ENCODE results near the gene DNAH3. TPM values are rescaled to one million over a fixed set of nuclear protein-coding genes. Genes with fewer than 3 reads are reported as not detected.

Gene DNAH3
- total and polyA plus RNA-seq, 2 experiments from 2014 or later, result 0.70 to 1.3 TPM

GRCh38 chr16:20957153-20957552, 193.5 kb downstream of the DNAH3 start:
- DNase-seq (ENCODE audit: low spot score) (no peak), ATAC-seq (no peak)
- Histone ChIP-seq H3K4me1 (ENCODE audit: insufficient read depth) (no peaks in the 10 kb centered on the region; the same call in 1 of the 2 replicates), H3F3A (replicated peaks; ENCODE audit: low read depth) (no peaks in the 10 kb centered on the region), H3K9me2 (ENCODE audit: insufficient read depth) (no peaks in the 10 kb centered on the region), H3K36me3 (ENCODE audit: insufficient read depth) (no peaks in the 10 kb centered on the region), H4K20me1 (replicated peaks; ENCODE audit: insufficient read depth) (no peaks in the 10 kb centered on the region), H3K27me3 (ENCODE audit: insufficient read depth) (no peaks in the 10 kb centered on the region), H2AFZ (peak overlapping the region; percentile 47; the same call in 1 of the 2 replicates), H3K4me2 (no peak overlapping the region), H3K79me2 (replicated peaks; ENCODE audit: insufficient read depth) (no peaks in the 10 kb centered on the region), H3K4me3 (no peak overlapping the region), H3K27ac (ENCODE audit: low read depth) (no peak overlapping the region)
- Mint-ChIP-seq H3K36me3 (ENCODE audit: low read depth) (no peaks in the 10 kb centered on the region), H3K9me3 (no peaks in the 10 kb centered on the region; the same call in 2 of the 3 replicates), H3K27me3 (ENCODE audit: insufficient read depth, low read depth, poor library complexity) (peaks cover 2% of the 10 kb centered on the region), H3K4me3 (no peak overlapping the region), H3K4me1 (peaks cover 3% of the 10 kb centered on the region; the same call in 2 of the 3 replicates), H3K27ac (no peak overlapping the region)
- TF ChIP-seq CREB1 (CRISPR knock-in tag; IDR thresholded peaks at IDR 0.05; ENCODE audit: low read depth) (no peak), EZH2phosphoT487 (IDR thresholded peaks at IDR 0.05; ENCODE audit: unreplicated experiment) (no peak), STAT1 (IDR thresholded peaks at IDR 0.05; ENCODE audit: unreplicated experiment) (no peak)

DNA sequence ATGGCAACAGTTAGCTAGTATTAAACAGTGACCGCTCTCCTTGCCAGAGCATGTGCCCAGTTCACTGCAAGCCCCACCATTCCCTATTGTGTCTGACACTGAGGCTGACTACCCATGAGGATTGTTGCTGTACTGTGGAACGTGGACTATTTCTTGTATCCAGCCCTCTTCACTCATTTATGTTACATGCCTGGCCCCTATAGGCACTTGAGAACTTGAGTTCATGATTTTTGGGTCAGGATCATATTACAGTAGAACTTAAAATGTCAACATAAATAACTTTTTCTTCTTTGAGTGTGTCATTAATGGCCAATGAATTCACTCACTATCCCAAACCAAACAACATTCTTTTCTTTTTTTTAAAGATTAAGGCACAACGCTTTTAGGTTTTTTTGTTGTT, 194.3 kb downstream of the DNAH3 start:
- ATAC-seq (no peak), DNase-seq (ENCODE audit: low spot score) (no peak)
- H3K27me3 ChIP-seq (ENCODE audit: insufficient read depth), result no peaks in the 10 kb centered on the region
- no peaks in the 10 kb centered on the region for H3K79me2 ChIP-seq (replicated peaks; ENCODE audit: insufficient read depth)
- H3K9me2 ChIP-seq (ENCODE audit: insufficient read depth), result no peaks in the 10 kb centered on the region
- no peak overlapping the region for H3K27ac Mint-ChIP-seq
- H3K9me3 Mint-ChIP-seq, result no peaks in the 10 kb centered on the region; the same call in 2 of the 3 replicates
- H3K4me3 Mint-ChIP-seq, result no peak overlapping the region
- H3K4me1 Mint-ChIP-seq, result peaks cover 6% of the 10 kb centered on the region; the same call in 2 of the 3 replicates
- H3K36me3 Mint-ChIP-seq (ENCODE audit: low read depth), result no peaks in the 10 kb centered on the region
- H3K27me3 Mint-ChIP-seq (ENCODE audit: insufficient read depth, low read depth, poor library complexity), result peaks cover 4% of the 10 kb centered on the region
- peak overlapping the region; percentile 47; the same call in 1 of the 2 replicates for H2AFZ ChIP-seq
- H3K4me2 ChIP-seq, result no peak overlapping the region
- no peaks in the 10 kb centered on the region for H4K20me1 ChIP-seq (replicated peaks; ENCODE audit: insufficient read depth)
- no peak overlapping the region for H3K4me3 ChIP-seq
- no peak overlapping the region for H3K27ac ChIP-seq (ENCODE audit: low read depth)
- no peaks in the 10 kb centered on the region for H3F3A ChIP-seq (replicated peaks; ENCODE audit: low read depth)
- no peaks in the 10 kb centered on the region; the same call in 1 of the 2 replicates for H3K4me1 ChIP-seq (ENCODE audit: insufficient read depth)
- H3K36me3 ChIP-seq (ENCODE audit: insufficient read depth), result no peaks in the 10 kb centered on the region
- TF ChIP-seq STAT1 (IDR thresholded peaks at IDR 0.05; ENCODE audit: unreplicated experiment), result no peak
- TF ChIP-seq EZH2 (IDR thresholded peaks at IDR 0.05; ENCODE audit: low read depth, unreplicated experiment), result no peak
- no peak for TF ChIP-seq ETS1 (IDR thresholded peaks at IDR 0.05)
- no peak for TF ChIP-seq CREB1 (CRISPR knock-in tag; IDR thresholded peaks at IDR 0.05; ENCODE audit: low read depth)
- no peak for TF ChIP-seq EZH2phosphoT487 (IDR thresholded peaks at IDR 0.05; ENCODE audit: unreplicated experiment)
- no peak for TF ChIP-seq CTCF (conservative IDR thresholded peaks at IDR 0.05; ENCODE audit: low read depth in 2 of 2)
- no peak for TF ChIP-seq ZNF114 (CRISPR knock-in tag; IDR thresholded peaks at IDR 0.05)
- no peak for TF ChIP-seq ZNF331 (CRISPR knock-in tag; IDR thresholded peaks at IDR 0.05; ENCODE audit: low read depth)
- TF ChIP-seq NANOG (IDR thresholded peaks at IDR 0.05; ENCODE audit: borderline replicate concordance), result no peak
- TF ChIP-seq ZNF462 (CRISPR knock-in tag; IDR thresholded peaks at IDR 0.05), result no peak

Data from GM23338 (cell line).